ENCODE measurements around the gene TMEM182. TPM values are rescaled to one million over a fixed set of nuclear protein-coding genes. Genes with fewer than 3 reads are reported as not detected.

The TMEM182 gene
- total RNA-seq, result 3.3 and 4.1 TPM in 2 replicates

DNA sequence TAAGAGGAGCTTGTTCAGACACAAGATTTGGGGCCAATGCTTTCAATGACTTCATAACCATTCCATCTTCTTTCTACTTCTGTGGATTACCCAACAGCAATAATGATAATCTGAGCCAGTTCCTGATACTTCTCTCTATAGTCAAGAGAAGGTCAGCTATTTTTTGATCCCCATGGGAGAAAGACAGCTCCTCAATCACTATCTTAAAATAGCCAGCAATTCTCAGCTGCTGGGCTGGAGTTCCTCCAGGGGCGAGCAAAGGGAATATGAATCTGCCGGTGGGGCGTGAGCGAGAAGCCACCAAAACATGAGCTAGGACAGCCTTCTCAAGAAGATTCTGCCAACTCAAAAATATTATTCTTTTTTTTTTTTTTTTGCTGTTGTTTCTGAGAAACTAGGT lies at the start of gene TMEM182:
Gene TMEM182 (plus strand): TSS at position 269 of the 400 bp plus-strand sequence. CDS start 187 bp downstream, outside the sequence.

Other genes starting within 250 kb of the TMEM182 start
- gene SLC9A2, start 142.5 kb upstream of the TMEM182 start, total RNA-seq, result under 0.01 and 0.19 TPM in 2 replicates